GM12891 (cell line): ENCODE data around the gene RAB7A.
"Not testable (repeated sequence)": the region's sequence is repeated elsewhere in the genome, so short reads cannot be mapped to it uniquely, and the experiment has no call there.

ENCODE experiments used
- DNase-seq: peaks from one replicate; pipeline ENCODE4 v3.0.0; 2011; ENCODE audit warnings: low spot score; ENCODE audit not compliant: insufficient read length
- FAIRE-seq: peaks from 2 replicates; lab custom pipeline; 2011; peaks lifted over from hg19 to GRCh38; lab: Jason Lieb, UNC
- PAX5 ChIP-seq: IDR thresholded peaks from 2 replicates; pipeline ENCODE4 v1.6.1; 2011; ENCODE audit warnings: low read length, moderate library complexity, mild to moderate bottlenecking; ENCODE audit not compliant: insufficient read depth, severe bottlenecking
- POLR2A ChIP-seq: IDR thresholded peaks from 2 replicates; pipeline ENCODE4 v1.6.1; 2011; ENCODE audit warnings: low read depth, low read length, control low read depth
- POLR2AphosphoS5 ChIP-seq: IDR thresholded peaks from 2 replicates; pipeline ENCODE4 v1.6.1; 2011; ENCODE audit warnings: low read depth, low read length, control low read depth
- POU2F2 ChIP-seq: IDR thresholded peaks from 2 replicates; pipeline ENCODE4 v1.6.1; 2011; ENCODE audit warnings: low read depth, mild to moderate bottlenecking, control low read depth, low read length, moderate library complexity
- SPI1 ChIP-seq: IDR thresholded peaks from 2 replicates; pipeline ENCODE4 v1.6.1; 2011; ENCODE audit warnings: low read depth, low read length, control low read depth
- TAF1 ChIP-seq: IDR thresholded peaks from 2 replicates; pipeline ENCODE4 v1.6.1; 2011; ENCODE audit warnings: low read depth, low read length, control low read depth

RAB7A gene

GRCh38 chr3:128734523-128735189 lies 8.7 kb downstream of the RAB7A start:
- FAIRE-seq = no peak
- no peak for DNase-seq
- TF ChIP-seq POLR2A (no peak), POU2F2 (peak; percentile 88), POLR2AphosphoS5 (no peak)

GRCh38 chr3:128735287-128735686 lies 9.3 kb downstream of the RAB7A start:
- TF ChIP-seq POLR2A (no peak), TAF1 (no peak), POU2F2 (no peak), PAX5 (no peak), SPI1 (no peak), POLR2AphosphoS5 (no peak)
- no peak for DNase-seq
- no peak for FAIRE-seq

GRCh38 chr3:128735884-128736283 lies 9.9 kb downstream of the RAB7A start:
- no peak for DNase-seq
- no peak for FAIRE-seq
- TF ChIP-seq SPI1 (no peak), PAX5 (no peak), TAF1 (no peak), POU2F2 (no peak), POLR2A (no peak), POLR2AphosphoS5 (no peak)

- DNase-seq = no peak
- FAIRE-seq = no peak
- no peak for TF ChIP-seq POU2F2
- no peak for TF ChIP-seq POLR2A
- no peak for TF ChIP-seq PAX5
- TF ChIP-seq POLR2AphosphoS5 = no peak
- TF ChIP-seq TAF1 = no peak
- TF ChIP-seq SPI1 = no peak
These were observed 10.6 kb downstream of the RAB7A start for GRCh38 chr3:128736601-128737000.

- FAIRE-seq = no peak
- DNase-seq = no peak
- TF ChIP-seq PAX5 = no peak
These were observed 14.6 kb downstream of the RAB7A start for GRCh38 chr3:128740621-128741020.

DNA sequence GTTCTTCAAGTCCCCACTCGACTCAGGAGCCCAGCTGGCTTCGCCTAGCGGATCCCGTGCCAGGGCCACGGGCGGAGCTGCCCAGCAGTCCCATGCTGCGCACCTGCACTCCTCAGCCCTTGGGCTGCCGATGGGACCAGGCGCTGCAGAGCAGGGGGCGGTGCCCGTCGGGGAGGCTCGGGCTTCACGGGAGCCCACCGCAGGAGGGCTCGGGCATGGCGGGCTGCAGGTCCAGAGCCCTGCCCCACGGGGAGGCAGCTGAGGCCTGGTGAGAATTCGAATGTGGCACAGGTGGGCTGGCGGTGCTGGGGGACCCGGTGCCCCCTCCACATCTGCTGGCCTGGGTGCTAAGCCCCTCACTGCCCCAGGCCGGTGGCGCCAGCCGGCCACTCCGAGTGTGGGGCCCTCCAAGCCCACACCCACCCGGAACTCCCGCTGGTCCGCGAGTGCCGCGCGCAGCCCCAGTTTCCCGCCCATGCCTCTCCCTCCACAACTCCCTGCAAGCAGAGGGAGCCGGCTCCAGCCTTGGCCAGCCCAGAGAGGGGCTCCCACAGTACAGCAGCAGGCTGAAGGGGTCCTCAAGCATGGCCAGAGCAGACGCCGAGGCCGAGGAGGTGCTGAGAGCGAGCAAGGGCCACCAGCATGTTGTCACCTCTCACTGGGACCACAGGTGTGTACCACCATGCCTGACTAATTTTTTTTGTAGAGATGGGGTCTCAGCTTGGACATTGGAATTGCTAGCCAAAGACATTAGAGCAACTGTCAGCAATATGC lies 17.0 kb downstream of the RAB7A start:
- TF ChIP-seq TAF1 (no peak), PAX5 (no peak), POU2F2 (no peak), POLR2A (no peak), SPI1 (no peak)
- no peak for DNase-seq
- FAIRE-seq = no peak

GRCh38 chr3:128745742-128746141 lies 19.8 kb downstream of the RAB7A start:
- FAIRE-seq (no peak), DNase-seq (no peak)
- TF ChIP-seq POLR2A (no peak), PAX5 (no peak), TAF1 (no peak), POLR2AphosphoS5 (no peak), POU2F2 (no peak), SPI1 (no peak)

GRCh38 chr3:128746881-128747280 lies 20.9 kb downstream of the RAB7A start:
- no peak for FAIRE-seq

GRCh38 chr3:128748557-128748956 lies 22.6 kb downstream of the RAB7A start:
- TF ChIP-seq TAF1 (no peak), POU2F2 (no peak), SPI1 (no peak), POLR2AphosphoS5 (no peak), PAX5 (no peak), POLR2A (no peak)
- no peak for FAIRE-seq
- DNase-seq = no peak

More at GRCh38 chr3:128746881-128747280, 20.9 kb downstream of the RAB7A start:
- DNase-seq = no peak
- TF ChIP-seq PAX5 (no peak), POU2F2 (no peak), POLR2A (no peak), SPI1 (no peak), TAF1 (no peak)

- DNase-seq (no peak), FAIRE-seq (no peak)
- TF ChIP-seq SPI1 = no peak
- TF ChIP-seq POU2F2 = no peak
- no peak for TF ChIP-seq POLR2AphosphoS5
- TF ChIP-seq POLR2A = no peak
- TF ChIP-seq TAF1 = no peak
- no peak for TF ChIP-seq PAX5
These were observed 23.1 kb downstream of the RAB7A start for GRCh38 chr3:128749035-128749434.

GRCh38 chr3:128749561-128749960 lies 23.6 kb downstream of the RAB7A start:
- not testable (repeated sequence) for DNase-seq, FAIRE-seq
